GM12873 (cell line): ENCODE measurements around the gene LCN1.

Source experiments
- TF ChIP-seq, protein P1 (sequence below): IDR thresholded peaks from 2 replicates; pipeline ENCODE4 v1.5.1; 2012; ENCODE audit warnings: low read depth, mild to moderate bottlenecking, moderate library complexity, low read length, control low read depth; ENCODE audit not compliant: insufficient read depth; ENCODE audit errors: missing control alignments

The LCN1 gene

DNA sequence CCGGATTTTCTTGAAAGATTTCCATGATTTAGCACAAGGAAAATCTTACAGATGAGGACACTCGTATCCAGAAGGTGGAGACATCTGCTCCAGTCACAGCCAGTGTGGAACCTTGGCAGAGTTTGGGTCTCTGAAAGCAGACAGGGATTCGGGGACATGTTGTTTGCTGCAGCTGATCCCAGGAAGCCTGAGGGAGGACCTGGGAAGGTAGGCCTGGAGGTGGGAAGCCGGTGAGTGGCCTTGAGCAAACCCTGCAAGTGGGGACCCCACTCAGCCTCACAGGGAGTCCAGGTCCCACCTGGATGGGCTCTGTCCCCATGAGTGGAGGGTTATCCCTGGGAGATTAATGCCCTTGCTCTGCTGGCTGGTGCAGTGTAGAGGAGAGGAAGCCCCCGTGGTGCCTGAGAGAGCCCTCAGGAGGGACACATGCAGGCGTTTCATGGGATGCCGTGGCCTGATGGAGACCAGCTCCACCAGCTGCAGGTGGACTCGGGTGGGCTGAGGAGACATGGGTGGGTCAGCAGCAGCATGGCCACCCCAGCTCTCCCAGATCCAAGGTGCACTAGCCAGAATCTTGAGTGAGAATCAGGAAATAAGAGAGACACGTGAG lies 12.9 kb upstream of the LCN1 start:
- TF ChIP-seq, protein P1, sequence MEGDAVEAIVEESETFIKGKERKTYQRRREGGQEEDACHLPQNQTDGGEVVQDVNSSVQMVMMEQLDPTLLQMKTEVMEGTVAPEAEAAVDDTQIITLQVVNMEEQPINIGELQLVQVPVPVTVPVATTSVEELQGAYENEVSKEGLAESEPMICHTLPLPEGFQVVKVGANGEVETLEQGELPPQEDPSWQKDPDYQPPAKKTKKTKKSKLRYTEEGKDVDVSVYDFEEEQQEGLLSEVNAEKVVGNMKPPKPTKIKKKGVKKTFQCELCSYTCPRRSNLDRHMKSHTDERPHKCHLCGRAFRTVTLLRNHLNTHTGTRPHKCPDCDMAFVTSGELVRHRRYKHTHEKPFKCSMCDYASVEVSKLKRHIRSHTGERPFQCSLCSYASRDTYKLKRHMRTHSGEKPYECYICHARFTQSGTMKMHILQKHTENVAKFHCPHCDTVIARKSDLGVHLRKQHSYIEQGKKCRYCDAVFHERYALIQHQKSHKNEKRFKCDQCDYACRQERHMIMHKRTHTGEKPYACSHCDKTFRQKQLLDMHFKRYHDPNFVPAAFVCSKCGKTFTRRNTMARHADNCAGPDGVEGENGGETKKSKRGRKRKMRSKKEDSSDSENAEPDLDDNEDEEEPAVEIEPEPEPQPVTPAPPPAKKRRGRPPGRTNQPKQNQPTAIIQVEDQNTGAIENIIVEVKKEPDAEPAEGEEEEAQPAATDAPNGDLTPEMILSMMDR, result no peak

DNA sequence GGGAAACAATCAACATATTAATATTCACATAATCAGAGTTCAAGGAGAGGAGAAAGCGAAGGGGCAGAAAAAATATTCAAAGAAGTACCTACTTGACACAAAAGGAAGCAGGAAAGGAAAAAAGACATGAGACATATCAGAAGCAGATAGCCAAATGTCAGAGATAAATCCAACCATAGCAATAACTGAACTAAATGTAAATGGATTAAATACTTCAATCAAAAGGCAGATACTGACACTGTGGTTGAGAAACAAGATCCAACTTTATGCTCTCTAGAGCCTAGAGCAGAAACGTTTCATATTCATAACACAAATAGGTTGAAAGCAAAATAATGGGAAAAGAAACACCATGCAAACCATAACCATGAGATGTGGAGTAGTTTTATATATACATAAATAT lies 11.8 kb upstream of the LCN1 start:
- TF ChIP-seq, protein P1, result no peak

DNA sequence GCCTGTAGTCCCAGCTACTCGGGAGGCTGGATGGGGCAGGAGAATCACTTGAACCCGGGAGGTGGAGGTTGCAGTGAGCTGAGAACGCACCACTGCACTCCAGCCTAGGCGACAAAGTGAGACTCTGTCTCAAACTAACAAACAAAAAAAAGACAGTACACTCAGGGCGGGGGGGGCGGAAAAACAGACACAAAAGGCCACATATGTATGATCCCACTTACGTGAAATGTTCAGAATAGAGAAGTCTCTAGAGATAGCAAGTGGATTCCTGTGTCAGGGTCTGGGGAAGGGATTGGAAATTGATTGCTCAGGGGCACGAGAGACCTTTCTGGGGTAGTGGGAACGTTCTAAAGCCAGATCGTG lies 9.0 kb upstream of the LCN1 start:
- TF ChIP-seq, protein P1, result no peak

DNA sequence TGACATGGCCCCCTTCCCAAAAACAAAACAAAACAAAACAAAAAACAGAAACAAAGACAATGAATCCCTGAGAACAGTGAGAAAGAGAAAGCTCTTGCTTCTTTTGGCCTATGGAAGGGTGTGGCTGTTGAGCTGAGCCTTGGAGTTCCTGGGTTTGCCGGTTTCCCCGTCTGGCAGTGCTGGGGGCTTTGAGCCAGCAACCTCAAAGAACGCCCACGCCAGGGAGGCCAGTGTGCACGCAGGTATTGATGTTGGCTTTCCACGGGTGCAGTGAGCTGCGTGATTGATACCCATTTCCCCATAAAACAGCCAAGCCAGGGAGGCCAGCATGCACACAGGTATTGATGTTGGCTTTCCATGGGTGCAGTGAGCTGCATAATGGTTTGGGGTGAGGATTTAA lies 8.3 kb upstream of the LCN1 start:
- TF ChIP-seq, protein P1, result no peak

DNA sequence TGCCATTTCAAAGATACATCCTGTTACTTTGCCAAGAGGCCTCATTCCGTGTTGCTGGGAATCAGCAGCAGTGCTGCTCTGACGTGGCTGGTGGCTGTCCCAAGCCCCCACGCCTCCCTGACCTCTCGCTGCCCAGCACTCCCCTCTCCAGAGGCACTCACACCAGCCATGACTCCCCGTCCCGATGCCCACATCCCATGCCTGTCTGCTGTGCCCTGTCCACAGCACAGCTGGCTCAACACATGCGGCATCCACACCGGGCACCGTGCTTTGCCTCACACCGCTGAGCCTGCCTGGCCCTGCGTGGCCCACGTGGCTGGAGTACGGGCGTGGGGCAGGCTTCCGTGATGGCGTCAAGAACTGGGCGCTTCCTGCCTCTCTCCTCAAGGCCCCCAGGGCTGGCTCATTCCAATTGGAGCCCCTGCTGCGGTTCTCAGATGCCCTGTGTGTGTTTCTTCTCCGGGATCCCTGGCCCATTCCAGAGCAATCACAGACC lies 7.8 kb upstream of the LCN1 start:
- TF ChIP-seq, protein P1, result no peak

DNA sequence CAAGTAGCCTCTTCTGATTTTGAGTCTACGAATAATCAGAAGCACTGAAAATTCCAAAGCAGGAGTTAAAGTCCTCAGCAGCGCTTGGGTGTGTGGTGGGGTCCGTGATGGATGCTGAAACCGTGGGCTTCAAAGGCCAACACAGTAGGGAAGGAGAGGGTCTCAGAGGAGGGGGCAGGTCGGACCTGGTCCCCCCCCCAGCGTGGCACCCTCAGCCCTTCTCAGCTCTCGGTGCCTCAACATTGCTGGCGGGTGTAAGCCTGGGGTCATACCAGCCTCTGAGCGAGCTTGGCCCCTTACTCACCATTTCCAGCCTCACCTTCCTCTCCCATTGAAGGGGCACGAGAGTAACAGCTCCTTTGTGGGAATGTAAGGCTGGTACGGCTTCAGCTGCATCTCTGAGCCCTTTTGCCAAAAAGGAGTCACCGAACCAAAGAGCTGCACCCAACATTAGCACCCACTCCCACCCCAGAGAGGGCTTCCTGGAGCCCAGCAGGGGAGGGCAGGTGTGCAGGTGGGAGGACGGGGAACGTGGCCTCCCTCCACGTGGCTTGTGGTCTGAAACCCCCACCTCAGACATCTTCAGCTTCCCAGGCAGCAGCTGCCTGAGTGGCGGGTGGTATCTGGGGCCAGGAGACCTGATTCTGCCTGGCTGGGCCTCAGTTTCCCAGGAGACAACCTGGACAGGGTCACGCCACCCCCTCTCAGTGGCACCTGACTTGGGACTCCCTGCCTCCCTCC lies 6.7 kb upstream of the LCN1 start:
- TF ChIP-seq, protein P1, result no peak

DNA sequence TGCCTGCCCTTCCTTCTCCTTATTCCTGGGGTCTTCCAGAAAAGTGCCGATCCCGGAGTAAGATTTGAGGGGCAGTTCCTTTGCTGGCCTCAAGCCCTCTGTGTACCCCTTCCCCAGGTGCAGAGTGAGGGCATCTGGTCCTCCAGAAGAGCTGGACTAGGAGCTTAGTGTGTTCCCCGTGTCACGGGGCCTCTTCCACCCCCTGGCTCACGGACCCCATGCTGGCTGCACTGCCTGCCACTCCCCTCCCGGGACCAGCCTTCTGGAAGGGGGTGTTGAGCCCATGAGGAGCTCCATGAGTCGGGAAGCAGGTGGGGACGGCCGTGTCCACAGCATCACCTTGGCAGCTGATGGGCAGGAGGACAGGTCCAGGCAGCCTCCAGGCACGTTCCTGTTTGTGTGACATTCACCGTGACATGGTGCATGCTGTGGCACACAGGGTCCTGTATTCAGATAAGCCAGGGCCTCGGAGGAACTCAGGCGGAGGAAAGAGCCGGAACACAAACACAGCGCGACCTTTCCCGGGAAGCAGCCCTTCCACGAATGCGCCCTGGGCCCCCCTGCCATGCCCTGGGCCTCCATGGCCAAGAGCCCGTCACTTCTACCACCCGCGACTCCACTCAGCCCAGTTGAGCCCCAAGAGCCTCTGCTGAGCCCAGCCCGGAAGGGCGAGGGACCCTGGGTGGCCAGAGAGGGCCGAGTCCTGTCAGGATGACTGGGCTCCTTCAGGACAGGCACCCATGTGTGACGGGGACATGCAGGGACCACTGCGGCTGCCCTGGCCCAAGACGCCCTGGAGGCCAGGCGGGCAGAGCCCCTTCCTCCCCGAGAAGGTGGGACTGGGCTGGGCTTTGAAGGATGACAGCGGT lies 5.9 kb upstream of the LCN1 start:
- TF ChIP-seq, protein P1, result no peak
